B cell (primary cell): ENCODE measurements around the gene ZSWIM6. TPM values are rescaled to one million over a fixed set of nuclear protein-coding genes. Genes with fewer than 3 reads are reported as not detected.

Experiments
- ATAC-seq: fragments of 200-7000 bp; cut with Tn5 transposase; one replicate; pipeline ENCODE4 v1.10.0; 2021; ENCODE audit warnings: low read depth, mild to moderate bottlenecking, moderate number of reproducible peaks, moderate library complexity
- CTCF ChIA-PET: fragments of 350-600 bp; sonication (Branson Sonifier 250); formaldehyde crosslinking; loops from one replicate; lab custom pipeline; 2021; ENCODE audit warnings: antibody characterized with exemption, inconsistent platforms; lab: Charles Lee
- POLR2A ChIA-PET: fragments of 350-600 bp; sonication (Branson Sonifier 250); formaldehyde crosslinking; loops from one replicate; lab custom pipeline; 2021; ENCODE audit warnings: antibody characterized with exemption; lab: Charles Lee
- DNase-seq: peaks from one replicate; pipeline ENCODE4 v3.0.0; 2013
- H2AFZ ChIP-seq: 2 replicates; pipeline ENCODE4 v1.6.1; 2012; ENCODE audit warnings: mild to moderate bottlenecking, low read depth, low read length; ENCODE audit not compliant: insufficient read depth, poor library complexity, severe bottlenecking
- H3K27ac ChIP-seq, 2 donors: 1 replicate in 1 of 2; 2 replicates in 1 of 2; pipeline ENCODE4 v1.5.1; 2012 to 2013; ENCODE audit warnings: low read length in 2 of 2, mild to moderate bottlenecking in 2 of 2, moderate library complexity in 1 of 2
- H3K27me3 ChIP-seq, 4 experiments: fragments of 200-600 bp in 1 of 4; sonication (generic) in 1 of 4; replicated peaks in 1 of 4; 1 replicate in 2 of 4; 2 replicates in 2 of 4; pipeline versions ENCODE4 v1.6.1 to v1.7.0; 2013 to 2016; ENCODE audit warnings: low read length in 3 of 4, mild to moderate bottlenecking in 2 of 4, mixed read lengths in 1 of 4, moderate library complexity in 1 of 4; ENCODE audit not compliant: insufficient read depth in 4 of 4, control insufficient read depth in 3 of 4; ENCODE audit errors: control extremely low read depth in 1 of 4
- H3K36me3 ChIP-seq, 2 experiments: replicated peaks in 1 of 2; 1 replicate in 1 of 2; 2 replicates in 1 of 2; pipeline versions ENCODE4 v1.6.1 to v1.7.1; 2013; ENCODE audit warnings: low read length in 1 of 2; ENCODE audit not compliant: insufficient read depth in 2 of 2, control insufficient read depth in 1 of 2; ENCODE audit errors: control extremely low read depth in 1 of 2, extremely low read depth in 1 of 2
- H3K4me1 ChIP-seq, 2 donors: fragments of 200-600 bp in 1 of 2; sonication (generic) in 1 of 2; 1 replicate in 1 of 2; 2 replicates in 1 of 2; pipeline versions ENCODE4 v1.5.1 to v1.6.1; 2013 to 2017; ENCODE audit warnings: low read length in 2 of 2; ENCODE audit not compliant: control insufficient read depth in 2 of 2, insufficient read depth in 2 of 2
- H3K4me2 ChIP-seq: replicated peaks from 2 replicates; pipeline ENCODE3; 2012; ENCODE audit warnings: mild to moderate bottlenecking, low read depth, low read length; ENCODE audit not compliant: poor library complexity, severe bottlenecking
- H3K4me3 ChIP-seq, 5 experiments: fragments of 200-600 bp in 1 of 5; sonication (generic) in 1 of 5; 1 replicate in 3 of 5; 2 replicates in 2 of 5; pipeline versions ENCODE4 v1.5.1 to v1.7.0; 2011 to 2016; ENCODE audit warnings: low read length in 4 of 5, mild to moderate bottlenecking in 4 of 5, low read depth in 2 of 5, control low read depth in 1 of 5, moderate library complexity in 1 of 5; ENCODE audit not compliant: insufficient read depth in 1 of 5; ENCODE audit errors: control extremely low read depth in 1 of 5, extremely low read depth in 1 of 5
- H3K79me2 ChIP-seq: fragments of 200-600 bp; sonication (generic); one replicate; pipeline ENCODE4 v1.6.0; 2016; ENCODE audit warnings: low read length; ENCODE audit not compliant: control insufficient read depth, insufficient read depth
- H3K9ac ChIP-seq: fragments of 200-600 bp; sonication (generic); 2 replicates; pipeline ENCODE4 v1.6.1; 2017; ENCODE audit warnings: mild to moderate bottlenecking, low read length, moderate library complexity
- H3K9me3 ChIP-seq, 3 donors: one replicate each; pipeline versions ENCODE4 v1.6.1 to v1.7.1; 2013; ENCODE audit warnings: low read length in 2 of 3; ENCODE audit not compliant: control insufficient read depth in 2 of 3, insufficient read depth in 1 of 3; ENCODE audit errors: control extremely low read depth in 1 of 3
- H4K20me1 ChIP-seq: 2 replicates; pipeline ENCODE4 v1.6.0; 2012; ENCODE audit warnings: mild to moderate bottlenecking, low read length; ENCODE audit not compliant: insufficient read depth, control insufficient read depth, poor library complexity, severe bottlenecking
- H3K27ac Mint-ChIP-seq: one replicate; pipeline ENCODE4 v1.8.0; 2021; ENCODE audit warnings: mixed read lengths
- H3K27me3 Mint-ChIP-seq: one replicate; pipeline ENCODE4 v1.8.0; 2021; ENCODE audit warnings: mixed read lengths
- H3K4me1 Mint-ChIP-seq: one replicate; pipeline ENCODE4 v1.8.0; 2021; ENCODE audit warnings: mixed read lengths
- H3K4me3 Mint-ChIP-seq: one replicate; pipeline ENCODE4 v1.8.0; 2021; ENCODE audit warnings: mixed read lengths
- H3K9me3 Mint-ChIP-seq: one replicate; pipeline ENCODE4 v1.8.0; 2022; ENCODE audit warnings: mixed read lengths; ENCODE audit not compliant: insufficient read depth
- EZH2 ChIP-seq: IDR thresholded peaks from 2 replicates; pipeline ENCODE4 v1.6.1; 2012; ENCODE audit warnings: borderline replicate concordance, low read depth, mild to moderate bottlenecking, moderate library complexity, low read length; ENCODE audit not compliant: insufficient read depth, poor library complexity, severe bottlenecking
- WGBS: methylation state at CpG from one replicate; pipeline ENCODE4 v1.1.5; 2013; ENCODE audit warnings: missing lambda C conversion rate; ENCODE audit not compliant: insufficient coverage; 5-methylcytosine and 5-hydroxymethylcytosine counted together
- intact Hi-C: fragments of 100-400 bp; cut with micrococcal nuclease; formaldehyde crosslinking; loops from one replicate; pipeline ENCODE4 v1.10.0; 2022
- polyA plus RNA-seq: library from polyadenylated mRNA; depleted of rRNA; stranded (reverse); fragments of >200 nt; gene quantifications from 2 replicates; pipeline ENCODE4 v1.2.3, GENCODE V29; 2012
- total RNA-seq, 2 donors: library from RNA; stranded (reverse); fragments of 120-200 nt in 1 of 2; gene quantifications; 1 replicate in 1 of 2; 2 replicates in 1 of 2; pipeline versions ENCODE4 v1.2.3 to v1.2.4, GENCODE V29; 2013 to 2022
- TF ChIP-seq, protein P1 (sequence below): fragments of 200-600 bp; IDR thresholded peaks from one replicate; pipeline ENCODE4 v1.8.0; 2022; ENCODE audit warnings: antibody characterized with exemption, mild to moderate bottlenecking

Gene ZSWIM6
- total and polyA plus RNA-seq, 2 donors (not counting 1 experiment from before 2014, with no cell fraction given): 7.9 to 16.4 TPM

DNA sequence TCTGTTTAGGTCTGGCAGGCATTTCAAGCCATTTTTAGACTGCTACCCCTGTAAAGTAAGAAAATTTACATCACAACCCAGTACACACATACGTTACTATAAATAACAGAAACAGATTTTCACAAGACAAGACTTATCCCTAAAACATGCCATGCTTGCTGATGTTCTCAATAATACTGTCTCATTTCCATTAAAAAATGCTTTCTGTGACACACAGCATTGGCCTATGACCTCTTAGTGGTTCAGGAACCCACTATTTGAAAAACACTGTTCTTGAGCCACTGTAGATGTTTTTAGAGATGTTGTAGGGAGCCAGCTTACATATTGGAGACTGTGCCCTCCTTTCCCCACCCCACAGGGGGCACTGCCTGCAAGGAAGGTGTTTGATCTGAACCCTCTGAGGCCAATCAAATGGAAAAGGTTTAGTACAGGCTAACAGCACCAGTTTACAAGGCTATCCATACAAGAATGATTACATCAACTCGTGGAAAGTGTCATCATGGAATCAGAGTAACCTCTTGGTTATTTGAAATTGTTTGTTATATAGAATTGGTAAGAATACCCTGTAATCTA lies 30.8 kb downstream of the ZSWIM6 start:
- no peak for DNase-seq
- H3K4me1 Mint-ChIP-seq: peaks cover 36% of the 10 kb centered on the region
- CTCF ChIA-PET: no interaction called here

DNA sequence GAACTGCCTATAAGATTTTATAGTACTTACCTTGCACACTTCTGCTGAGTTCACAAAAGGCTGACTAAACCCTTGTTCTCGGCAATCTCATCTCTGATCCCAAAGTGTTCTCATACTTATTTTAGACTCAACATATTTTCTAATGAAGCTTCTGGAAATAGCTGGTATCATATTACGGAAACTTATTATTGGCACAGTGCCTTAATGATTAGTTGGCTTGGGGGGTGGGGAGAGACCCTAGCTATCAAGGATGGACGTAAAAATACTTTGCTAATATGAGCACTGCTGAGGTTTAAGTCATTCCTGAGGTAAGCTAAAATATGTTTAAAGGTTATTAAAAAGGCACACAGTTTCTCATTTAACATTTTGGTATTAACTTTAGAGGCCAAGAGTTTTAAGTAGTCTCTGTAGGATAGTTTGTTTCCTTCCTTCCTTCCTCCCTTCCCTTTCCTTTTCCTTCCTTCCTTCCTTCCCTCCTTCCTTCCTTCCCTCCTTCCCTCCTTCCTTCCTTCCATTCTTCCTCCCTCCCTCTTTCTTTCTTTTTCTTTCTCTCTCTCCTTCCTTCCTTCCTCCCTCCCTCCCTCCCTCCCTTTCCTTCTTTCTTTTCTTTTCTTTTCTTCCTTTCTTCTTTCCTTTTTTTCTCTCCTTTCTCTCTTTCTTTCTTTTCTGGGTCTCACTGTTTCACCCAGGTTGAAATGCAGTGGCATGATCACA lies 31.5 kb downstream of the ZSWIM6 start:
- WGBS: no CpG with 5 or more reads among the region's 3 CpGs
- H3K4me3 Mint-ChIP-seq: no peak overlapping the region
- H3K36me3 ChIP-seq: no peaks in the 10 kb centered on the region
- ATAC-seq: no peak
- peaks cover 36% of the 10 kb centered on the region for H3K4me1 Mint-ChIP-seq
- CTCF ChIA-PET: no interaction called here
- H3K27me3 Mint-ChIP-seq: no peaks in the 10 kb centered on the region
- no peaks in the 10 kb centered on the region for H3K9me3 ChIP-seq
- H4K20me1 ChIP-seq: peaks cover 15% of the 10 kb centered on the region
- H3K79me2 ChIP-seq: peaks cover 48% of the 10 kb centered on the region
- no peak overlapping the region for H3K9ac ChIP-seq
- intact Hi-C loops: loop anchor here (1.0 kb wide), 1 partner anchor 295 kb away; no protein-coding TSS in a partner anchor
- no peak for DNase-seq
- H3K27ac ChIP-seq: no peak overlapping the region
- H2AFZ ChIP-seq: no peak overlapping the region
- POLR2A ChIA-PET: no interaction called here
- H3K4me1 ChIP-seq: peaks cover 9 to 12% of the 10 kb centered on the region in 2 donors
- no peaks in the 10 kb centered on the region for H3K27me3 ChIP-seq
- no peak overlapping the region for H3K4me3 ChIP-seq
- no peak overlapping the region for H3K27ac Mint-ChIP-seq
- H3K4me2 ChIP-seq: no peak overlapping the region
- TF ChIP-seq, protein P1, sequence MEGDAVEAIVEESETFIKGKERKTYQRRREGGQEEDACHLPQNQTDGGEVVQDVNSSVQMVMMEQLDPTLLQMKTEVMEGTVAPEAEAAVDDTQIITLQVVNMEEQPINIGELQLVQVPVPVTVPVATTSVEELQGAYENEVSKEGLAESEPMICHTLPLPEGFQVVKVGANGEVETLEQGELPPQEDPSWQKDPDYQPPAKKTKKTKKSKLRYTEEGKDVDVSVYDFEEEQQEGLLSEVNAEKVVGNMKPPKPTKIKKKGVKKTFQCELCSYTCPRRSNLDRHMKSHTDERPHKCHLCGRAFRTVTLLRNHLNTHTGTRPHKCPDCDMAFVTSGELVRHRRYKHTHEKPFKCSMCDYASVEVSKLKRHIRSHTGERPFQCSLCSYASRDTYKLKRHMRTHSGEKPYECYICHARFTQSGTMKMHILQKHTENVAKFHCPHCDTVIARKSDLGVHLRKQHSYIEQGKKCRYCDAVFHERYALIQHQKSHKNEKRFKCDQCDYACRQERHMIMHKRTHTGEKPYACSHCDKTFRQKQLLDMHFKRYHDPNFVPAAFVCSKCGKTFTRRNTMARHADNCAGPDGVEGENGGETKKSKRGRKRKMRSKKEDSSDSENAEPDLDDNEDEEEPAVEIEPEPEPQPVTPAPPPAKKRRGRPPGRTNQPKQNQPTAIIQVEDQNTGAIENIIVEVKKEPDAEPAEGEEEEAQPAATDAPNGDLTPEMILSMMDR: no peak
- TF ChIP-seq EZH2: no peak
- H3K9me3 Mint-ChIP-seq: no peaks in the 10 kb centered on the region

More for the DNA sequence above, 30.8 kb downstream of the ZSWIM6 start:
- H2AFZ ChIP-seq: no peak overlapping the region
- H3K9me3 ChIP-seq: peaks cover 0 to under 1% (median 0%) of the 10 kb centered on the region in 3 donors
- H3K4me2 ChIP-seq: no peak overlapping the region
- H3K27ac ChIP-seq: no peak overlapping the region
- Mint-ChIP-seq H3K27ac (no peak overlapping the region), H3K27me3 (no peaks in the 10 kb centered on the region), H3K9me3 (no peaks in the 10 kb centered on the region), H3K4me3 (no peak overlapping the region)
- no peak for ATAC-seq
- WGBS: 100% methylated on average over 1 of the region's 2 CpGs
- no peaks in the 10 kb centered on the region for H3K27me3 ChIP-seq
- H4K20me1 ChIP-seq: peaks cover 18% of the 10 kb centered on the region
- intact Hi-C loops: loop anchor here (1.0 kb wide), 1 partner anchor 295 kb away; no protein-coding TSS in a partner anchor
- H3K4me3 ChIP-seq: no peak overlapping the region
- peaks cover 9 to 12% of the 10 kb centered on the region in 2 donors for H3K4me1 ChIP-seq
- H3K9ac ChIP-seq: no peak overlapping the region
- TF ChIP-seq EZH2: no peak
- TF ChIP-seq, protein P1: no peak
- H3K79me2 ChIP-seq: peaks cover 51% of the 10 kb centered on the region
- no peaks in the 10 kb centered on the region for H3K36me3 ChIP-seq
- POLR2A ChIA-PET: no interaction called here
